ENCODE data around the gene OR2G2. TPM values are rescaled to one million over a fixed set of nuclear protein-coding genes. Genes with fewer than 3 reads are reported as not detected.

OR2G2 gene
- polyA plus RNA-seq, 1 of the 3 experiments (the other 2 are of a cell fraction), result not detected

DNA sequence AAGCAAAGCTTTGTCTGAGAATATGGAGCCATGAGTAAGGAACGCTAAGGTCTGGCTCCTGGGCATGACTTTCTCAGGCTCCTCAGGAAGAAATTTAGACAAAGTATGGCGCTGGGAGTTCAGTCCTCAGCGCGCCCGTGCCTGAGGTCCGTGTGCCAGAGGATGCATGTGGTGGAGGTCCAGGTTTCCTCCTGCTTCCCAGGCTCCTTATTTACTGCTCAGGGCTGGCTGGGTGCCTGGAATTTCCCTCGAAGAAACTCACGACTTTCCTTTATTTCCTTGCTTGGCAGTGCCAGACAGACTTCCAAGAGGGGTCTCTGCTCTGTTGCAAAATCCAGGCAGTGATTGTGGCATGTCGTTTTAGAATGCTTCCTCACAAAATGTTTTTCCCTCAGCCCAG, 26.0 kb upstream of the OR2G2 start (continued):
- no peak for TF ChIP-seq POLR2AphosphoS5 (IDR thresholded peaks at IDR 0.05; ENCODE audit: low read depth, low read length)

DNA sequence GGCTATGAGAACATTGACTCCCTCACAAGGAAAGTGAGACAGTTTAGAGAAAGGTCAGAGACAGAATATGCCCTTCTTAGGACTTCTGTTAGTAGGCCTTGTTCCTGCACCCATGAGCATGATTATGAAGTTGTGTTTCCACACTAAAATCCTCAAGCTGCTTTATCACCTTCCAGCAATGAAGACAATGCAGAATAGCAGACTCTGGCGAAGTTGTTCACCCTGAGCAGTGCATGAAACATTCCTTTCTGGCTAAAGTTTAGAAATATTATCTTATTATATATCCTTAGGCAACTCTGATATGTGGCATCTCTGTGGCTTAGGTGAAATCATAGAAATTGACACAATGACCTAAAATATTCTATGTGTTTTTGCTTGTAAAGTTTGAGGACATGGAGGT, 13.9 kb upstream of the OR2G2 start:
- DNase-seq, result no peak
- no peaks in the 10 kb centered on the region for H3K4me1 ChIP-seq (ENCODE audit: control insufficient read depth in 1 of 2, insufficient read depth in 2 of 2, low read depth in 1 of 2, low read length in 1 of 2)
- no peaks in the 10 kb centered on the region for H3K27me3 ChIP-seq (ENCODE audit: insufficient read depth)
- no peaks in the 10 kb centered on the region for H4K20me1 ChIP-seq (ENCODE audit: insufficient read depth)
- H3K79me2 ChIP-seq (ENCODE audit: insufficient read depth), result no peaks in the 10 kb centered on the region
- no peak overlapping the region for H3K4me3 ChIP-seq (ENCODE audit: low read depth in 2 of 2, low read length in 1 of 2)
- 14% methylated on average over 1 of the region's 1 CpG for WGBS (ENCODE audit: low lambda C conversion rate)
- H3K9ac ChIP-seq, result no peak overlapping the region
- ChIA-PET POLR2A (no interaction called here), CTCF (no interaction called here)
- no peaks in the 10 kb centered on the region for H3K36me3 ChIP-seq (replicated peaks in 1 of 2; ENCODE audit: control insufficient read depth in 1 of 2, insufficient read depth in 2 of 2, low read length in 1 of 2)
- no peaks in the 10 kb centered on the region for H3F3A ChIP-seq (replicated peaks; ENCODE audit: insufficient read depth)
- no peaks in the 10 kb centered on the region for H3K9me2 ChIP-seq
- H2AFZ ChIP-seq (ENCODE audit: low read depth), result no peak overlapping the region
- TF ChIP-seq FOXM1 (IDR thresholded peaks at IDR 0.05; ENCODE audit: low read depth) (no peak), SIN3A (IDR thresholded peaks at IDR 0.05; ENCODE audit: borderline replicate concordance, low read depth, low read length) (no peak), GABPA (IDR thresholded peaks at IDR 0.05; ENCODE audit: low read depth) (no peak), TAF1 (IDR thresholded peaks at IDR 0.05; ENCODE audit: borderline replicate concordance, low read depth, low read length) (no peak), RFX5 (IDR thresholded peaks at IDR 0.05; ENCODE audit: low read length) (no peak), POLR2AphosphoS5 (IDR thresholded peaks at IDR 0.05; ENCODE audit: low read depth, low read length) (no peak), TEAD4 (IDR thresholded peaks at IDR 0.05; ENCODE audit: borderline replicate concordance, insufficient read depth) (no peak), FOXJ3 (CRISPR knock-in tag; IDR thresholded peaks at IDR 0.05) (no peak), TCF12 (IDR thresholded peaks at IDR 0.05) (no peak)
- TF ChIP-seq, protein P1, sequence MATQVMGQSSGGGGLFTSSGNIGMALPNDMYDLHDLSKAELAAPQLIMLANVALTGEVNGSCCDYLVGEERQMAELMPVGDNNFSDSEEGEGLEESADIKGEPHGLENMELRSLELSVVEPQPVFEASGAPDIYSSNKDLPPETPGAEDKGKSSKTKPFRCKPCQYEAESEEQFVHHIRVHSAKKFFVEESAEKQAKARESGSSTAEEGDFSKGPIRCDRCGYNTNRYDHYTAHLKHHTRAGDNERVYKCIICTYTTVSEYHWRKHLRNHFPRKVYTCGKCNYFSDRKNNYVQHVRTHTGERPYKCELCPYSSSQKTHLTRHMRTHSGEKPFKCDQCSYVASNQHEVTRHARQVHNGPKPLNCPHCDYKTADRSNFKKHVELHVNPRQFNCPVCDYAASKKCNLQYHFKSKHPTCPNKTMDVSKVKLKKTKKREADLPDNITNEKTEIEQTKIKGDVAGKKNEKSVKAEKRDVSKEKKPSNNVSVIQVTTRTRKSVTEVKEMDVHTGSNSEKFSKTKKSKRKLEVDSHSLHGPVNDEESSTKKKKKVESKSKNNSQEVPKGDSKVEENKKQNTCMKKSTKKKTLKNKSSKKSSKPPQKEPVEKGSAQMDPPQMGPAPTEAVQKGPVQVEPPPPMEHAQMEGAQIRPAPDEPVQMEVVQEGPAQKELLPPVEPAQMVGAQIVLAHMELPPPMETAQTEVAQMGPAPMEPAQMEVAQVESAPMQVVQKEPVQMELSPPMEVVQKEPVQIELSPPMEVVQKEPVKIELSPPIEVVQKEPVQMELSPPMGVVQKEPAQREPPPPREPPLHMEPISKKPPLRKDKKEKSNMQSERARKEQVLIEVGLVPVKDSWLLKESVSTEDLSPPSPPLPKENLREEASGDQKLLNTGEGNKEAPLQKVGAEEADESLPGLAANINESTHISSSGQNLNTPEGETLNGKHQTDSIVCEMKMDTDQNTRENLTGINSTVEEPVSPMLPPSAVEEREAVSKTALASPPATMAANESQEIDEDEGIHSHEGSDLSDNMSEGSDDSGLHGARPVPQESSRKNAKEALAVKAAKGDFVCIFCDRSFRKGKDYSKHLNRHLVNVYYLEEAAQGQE (IDR thresholded peaks at IDR 0.05; ENCODE audit: low read depth, low read length), result no peak
- TF ChIP-seq, protein P2, sequence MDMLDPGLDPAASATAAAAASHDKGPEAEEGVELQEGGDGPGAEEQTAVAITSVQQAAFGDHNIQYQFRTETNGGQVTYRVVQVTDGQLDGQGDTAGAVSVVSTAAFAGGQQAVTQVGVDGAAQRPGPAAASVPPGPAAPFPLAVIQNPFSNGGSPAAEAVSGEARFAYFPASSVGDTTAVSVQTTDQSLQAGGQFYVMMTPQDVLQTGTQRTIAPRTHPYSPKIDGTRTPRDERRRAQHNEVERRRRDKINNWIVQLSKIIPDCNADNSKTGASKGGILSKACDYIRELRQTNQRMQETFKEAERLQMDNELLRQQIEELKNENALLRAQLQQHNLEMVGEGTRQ (IDR thresholded peaks at IDR 0.05; ENCODE audit: borderline replicate concordance, low read depth, low read length), result no peak
- no peak overlapping the region for H3K4me2 ChIP-seq
- H3K9me3 ChIP-seq, result no peaks in the 10 kb centered on the region
- no peak overlapping the region for H3K27ac ChIP-seq (ENCODE audit: low read depth in 2 of 2, low read length in 1 of 2)

DNA sequence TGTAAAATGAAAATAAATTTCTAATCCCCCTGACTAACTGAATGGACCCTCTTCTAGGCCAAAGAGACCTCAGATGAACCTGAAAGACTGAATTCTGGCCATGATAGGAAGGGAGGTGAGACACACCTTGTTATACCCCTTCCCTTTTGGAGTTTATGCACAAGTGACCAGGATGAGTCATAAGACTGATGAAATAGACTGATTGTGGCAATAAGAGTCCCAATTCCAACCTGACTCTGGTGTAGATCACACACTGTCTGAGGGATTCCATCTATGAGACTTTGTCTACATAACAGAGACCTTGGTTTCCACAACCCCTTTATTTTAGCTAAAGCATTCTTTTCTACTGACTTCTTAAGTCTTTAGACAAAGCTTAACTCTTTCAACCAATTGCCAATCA, 13.5 kb upstream of the OR2G2 start:
- no peak overlapping the region for H3K4me3 ChIP-seq (ENCODE audit: low read depth in 2 of 2, low read length in 1 of 2)
- H3F3A ChIP-seq (replicated peaks; ENCODE audit: insufficient read depth), result no peaks in the 10 kb centered on the region
- no peak overlapping the region for H3K9ac ChIP-seq
- no peaks in the 10 kb centered on the region for H3K4me1 ChIP-seq (ENCODE audit: control insufficient read depth in 1 of 2, insufficient read depth in 2 of 2, low read depth in 1 of 2, low read length in 1 of 2)
- H3K79me2 ChIP-seq (ENCODE audit: insufficient read depth), result no peaks in the 10 kb centered on the region
- H3K9me2 ChIP-seq, result no peaks in the 10 kb centered on the region
- DNase-seq, result no peak
- ChIA-PET CTCF (no interaction called here), POLR2A (no interaction called here)
- no peaks in the 10 kb centered on the region for H4K20me1 ChIP-seq (ENCODE audit: insufficient read depth)
- H3K27ac ChIP-seq (ENCODE audit: low read depth in 2 of 2, low read length in 1 of 2), result no peak overlapping the region
- no peaks in the 10 kb centered on the region for H3K36me3 ChIP-seq (replicated peaks in 1 of 2; ENCODE audit: control insufficient read depth in 1 of 2, insufficient read depth in 2 of 2, low read length in 1 of 2)
- H3K9me3 ChIP-seq, result no peaks in the 10 kb centered on the region
- TF ChIP-seq, protein P3, sequence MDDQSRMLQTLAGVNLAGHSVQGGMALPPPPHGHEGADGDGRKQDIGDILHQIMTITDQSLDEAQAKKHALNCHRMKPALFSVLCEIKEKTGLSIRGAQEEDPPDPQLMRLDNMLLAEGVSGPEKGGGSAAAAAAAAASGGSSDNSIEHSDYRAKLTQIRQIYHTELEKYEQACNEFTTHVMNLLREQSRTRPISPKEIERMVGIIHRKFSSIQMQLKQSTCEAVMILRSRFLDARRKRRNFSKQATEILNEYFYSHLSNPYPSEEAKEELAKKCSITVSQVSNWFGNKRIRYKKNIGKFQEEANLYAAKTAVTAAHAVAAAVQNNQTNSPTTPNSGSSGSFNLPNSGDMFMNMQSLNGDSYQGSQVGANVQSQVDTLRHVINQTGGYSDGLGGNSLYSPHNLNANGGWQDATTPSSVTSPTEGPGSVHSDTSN (IDR thresholded peaks at IDR 0.05), result no peak
- TF ChIP-seq RXRA (IDR thresholded peaks at IDR 0.05; ENCODE audit: borderline replicate concordance, low read depth) (no peak), NRF1 (IDR thresholded peaks at IDR 0.05; ENCODE audit: low read depth, low read length) (no peak), GATA2 (CRISPR knock-in tag; IDR thresholded peaks at IDR 0.05) (no peak), NFIC (IDR thresholded peaks at IDR 0.05; ENCODE audit: borderline replicate concordance) (no peak)
- no peak overlapping the region for H3K4me2 ChIP-seq
- H3K27me3 ChIP-seq (ENCODE audit: insufficient read depth), result no peaks in the 10 kb centered on the region
- no peak overlapping the region for H2AFZ ChIP-seq (ENCODE audit: low read depth)

Data from SK-N-SH (cell line).